SK-N-SH (cell line): Measurements from ENCODE around the gene NDUFB11.

Experiments
- CTCF ChIP-seq: fragments of 200-600 bp; sonication (generic); IDR thresholded peaks from 2 replicates; pipeline ENCODE4 v1.6.1; 2017; ENCODE audit warnings: antibody characterized with exemption, mild to moderate bottlenecking, moderate library complexity
- EP300 ChIP-seq, 2 experiments: IDR thresholded peaks; 2 replicates each; pipeline versions ENCODE4 v1.4.0 to v1.6.1; 2012; ENCODE audit warnings: borderline replicate concordance in 1 of 2, low read depth in 1 of 2, low read length in 1 of 2
- MXI1 ChIP-seq: IDR thresholded peaks from 2 replicates; pipeline ENCODE4 v1.6.1; 2012; ENCODE audit warnings: mild to moderate bottlenecking, low read depth, low read length, improper control_type of control experiment
- RFX5 ChIP-seq: IDR thresholded peaks from 2 replicates; pipeline ENCODE4 v1.6.1; 2012; ENCODE audit warnings: mild to moderate bottlenecking, improper control_type of control experiment, low read length
- RXRA ChIP-seq: IDR thresholded peaks from 2 replicates; pipeline ENCODE4 v1.4.0; 2012; ENCODE audit warnings: low read depth, mild to moderate bottlenecking, borderline replicate concordance
- SIN3A ChIP-seq: IDR thresholded peaks from 2 replicates; pipeline ENCODE4 v1.6.1; 2012; ENCODE audit warnings: low read depth, mild to moderate bottlenecking, low read length, moderate library complexity, borderline replicate concordance
- TCF12 ChIP-seq: IDR thresholded peaks from 2 replicates; pipeline ENCODE4 v1.4.0; 2012
- ZBTB33 ChIP-seq: IDR thresholded peaks from 2 replicates; pipeline ENCODE4 v1.4.0; 2012; ENCODE audit warnings: low read depth, borderline replicate concordance
- TF ChIP-seq, protein P1 (sequence below): IDR thresholded peaks from 2 replicates; pipeline ENCODE4 v1.6.1; 2012; ENCODE audit warnings: mild to moderate bottlenecking, low read depth, low read length, moderate library complexity
- TF ChIP-seq, protein P2 (sequence below): fragments of 150-350 bp; IDR thresholded peaks from 2 replicates; pipeline ENCODE4 v1.6.1; 2017; ENCODE audit warnings: antibody characterized with exemption, low read length, low read depth, borderline replicate concordance
- TF ChIP-seq, protein P3 (sequence below): IDR thresholded peaks from 2 replicates; pipeline ENCODE4 v1.4.0; 2012; ENCODE audit warnings: low read depth

GRCh38 chrX:47182106-47182700 lies 37.7 kb upstream of the NDUFB11 start:
- TF ChIP-seq CTCF (no peak), RFX5 (no peak), TCF12 (no peak), SIN3A (no peak), MXI1 (no peak), RXRA (no peak), EP300 (IDR thresholded peaks at IDR 0.05; ENCODE audit: borderline replicate concordance in 1 of 2, low read depth in 1 of 2, low read length in 1 of 2) (no peak), ZBTB33 (no peak)
- TF ChIP-seq, protein P1, sequence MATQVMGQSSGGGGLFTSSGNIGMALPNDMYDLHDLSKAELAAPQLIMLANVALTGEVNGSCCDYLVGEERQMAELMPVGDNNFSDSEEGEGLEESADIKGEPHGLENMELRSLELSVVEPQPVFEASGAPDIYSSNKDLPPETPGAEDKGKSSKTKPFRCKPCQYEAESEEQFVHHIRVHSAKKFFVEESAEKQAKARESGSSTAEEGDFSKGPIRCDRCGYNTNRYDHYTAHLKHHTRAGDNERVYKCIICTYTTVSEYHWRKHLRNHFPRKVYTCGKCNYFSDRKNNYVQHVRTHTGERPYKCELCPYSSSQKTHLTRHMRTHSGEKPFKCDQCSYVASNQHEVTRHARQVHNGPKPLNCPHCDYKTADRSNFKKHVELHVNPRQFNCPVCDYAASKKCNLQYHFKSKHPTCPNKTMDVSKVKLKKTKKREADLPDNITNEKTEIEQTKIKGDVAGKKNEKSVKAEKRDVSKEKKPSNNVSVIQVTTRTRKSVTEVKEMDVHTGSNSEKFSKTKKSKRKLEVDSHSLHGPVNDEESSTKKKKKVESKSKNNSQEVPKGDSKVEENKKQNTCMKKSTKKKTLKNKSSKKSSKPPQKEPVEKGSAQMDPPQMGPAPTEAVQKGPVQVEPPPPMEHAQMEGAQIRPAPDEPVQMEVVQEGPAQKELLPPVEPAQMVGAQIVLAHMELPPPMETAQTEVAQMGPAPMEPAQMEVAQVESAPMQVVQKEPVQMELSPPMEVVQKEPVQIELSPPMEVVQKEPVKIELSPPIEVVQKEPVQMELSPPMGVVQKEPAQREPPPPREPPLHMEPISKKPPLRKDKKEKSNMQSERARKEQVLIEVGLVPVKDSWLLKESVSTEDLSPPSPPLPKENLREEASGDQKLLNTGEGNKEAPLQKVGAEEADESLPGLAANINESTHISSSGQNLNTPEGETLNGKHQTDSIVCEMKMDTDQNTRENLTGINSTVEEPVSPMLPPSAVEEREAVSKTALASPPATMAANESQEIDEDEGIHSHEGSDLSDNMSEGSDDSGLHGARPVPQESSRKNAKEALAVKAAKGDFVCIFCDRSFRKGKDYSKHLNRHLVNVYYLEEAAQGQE, result no peak
- TF ChIP-seq, protein P2, sequence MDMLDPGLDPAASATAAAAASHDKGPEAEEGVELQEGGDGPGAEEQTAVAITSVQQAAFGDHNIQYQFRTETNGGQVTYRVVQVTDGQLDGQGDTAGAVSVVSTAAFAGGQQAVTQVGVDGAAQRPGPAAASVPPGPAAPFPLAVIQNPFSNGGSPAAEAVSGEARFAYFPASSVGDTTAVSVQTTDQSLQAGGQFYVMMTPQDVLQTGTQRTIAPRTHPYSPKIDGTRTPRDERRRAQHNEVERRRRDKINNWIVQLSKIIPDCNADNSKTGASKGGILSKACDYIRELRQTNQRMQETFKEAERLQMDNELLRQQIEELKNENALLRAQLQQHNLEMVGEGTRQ, result no peak
- TF ChIP-seq, protein P3, sequence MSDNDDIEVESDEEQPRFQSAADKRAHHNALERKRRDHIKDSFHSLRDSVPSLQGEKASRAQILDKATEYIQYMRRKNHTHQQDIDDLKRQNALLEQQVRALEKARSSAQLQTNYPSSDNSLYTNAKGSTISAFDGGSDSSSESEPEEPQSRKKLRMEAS, result no peak
